Neural cell (in vitro differentiated cells): Measurements from ENCODE around the gene TNFAIP8. TPM values are rescaled to one million over a fixed set of nuclear protein-coding genes. Genes with fewer than 3 reads are reported as not detected.
"Not testable (repeated sequence)": the region's sequence is repeated elsewhere in the genome, so short reads cannot be mapped to it uniquely, and the experiment has no call there.

Experiments
- H2AFZ ChIP-seq: fragments of 200-600, 300-800 bp; sonication (generic), shearing (Covaris generic); 2 replicates; pipeline ENCODE4 v1.6.0; 2014; ENCODE audit warnings: low read depth, mild to moderate bottlenecking, antibody characterized with exemption, low read length, moderate library complexity
- H3F3A ChIP-seq: fragments of 200-600 bp; shearing (Covaris generic); 2 replicates; pipeline ENCODE4 v1.6.1; 2016; ENCODE audit warnings: mild to moderate bottlenecking, moderate library complexity, mixed read lengths, antibody characterized with exemption, low read length; ENCODE audit not compliant: insufficient read depth, poor library complexity, severe bottlenecking
- H3K27ac ChIP-seq: fragments of 200-600, 300-800 bp; sonication (generic), shearing (Covaris generic); 2 replicates; pipeline ENCODE4 v1.5.1; 2014; ENCODE audit warnings: mild to moderate bottlenecking, low read length, moderate library complexity
- H3K27me3 ChIP-seq: fragments of 300-800, 200-600 bp; sonication (generic), shearing (Covaris generic); 2 replicates; pipeline ENCODE4 v1.6.0; 2014; ENCODE audit warnings: mild to moderate bottlenecking, low read depth, low read length, moderate library complexity; ENCODE audit not compliant: insufficient read depth
- H3K36me3 ChIP-seq: fragments of 300-800, 200-600 bp; sonication (generic), shearing (Covaris generic); 2 replicates; pipeline ENCODE4 v1.5.1; 2014; ENCODE audit warnings: mild to moderate bottlenecking, antibody characterized with exemption, low read length, moderate library complexity; ENCODE audit not compliant: insufficient read depth
- H3K4me2 ChIP-seq: fragments of 300-800, 200-600 bp; sonication (generic), shearing (Covaris generic); 2 replicates; pipeline ENCODE4 v1.6.0; 2014; ENCODE audit warnings: mild to moderate bottlenecking, low read length
- H3K4me3 ChIP-seq: fragments of 300-800, 200-600 bp; sonication (generic), shearing (Covaris generic); 2 replicates; pipeline ENCODE4 v1.5.1; 2014; ENCODE audit warnings: mild to moderate bottlenecking, low read length, moderate library complexity
- H3K79me2 ChIP-seq: fragments of 200-600 bp; shearing (Covaris generic); replicated peaks from 2 replicates; pipeline ENCODE4 v1.6.0; 2014; ENCODE audit warnings: mild to moderate bottlenecking, low read length, moderate library complexity; ENCODE audit not compliant: insufficient read depth
- H3K9ac ChIP-seq: fragments of 300-800, 200-600 bp; sonication (generic), shearing (Covaris generic); 2 replicates; pipeline ENCODE4 v1.6.1; 2016; ENCODE audit warnings: mild to moderate bottlenecking, low read length, mixed read lengths
- H3K9me2 ChIP-seq: fragments of 200-600 bp; shearing (Covaris generic); 2 replicates; pipeline ENCODE4 v1.6.1; 2016; ENCODE audit warnings: mild to moderate bottlenecking, low read length, mixed read lengths; ENCODE audit not compliant: insufficient read depth
- H3K9me3 ChIP-seq: fragments of 200-600, 300-800 bp; sonication (generic), shearing (Covaris generic); 2 replicates; pipeline ENCODE4 v1.6.1; 2016; ENCODE audit warnings: mild to moderate bottlenecking, mixed run types, low read length, moderate library complexity, mixed read lengths
- H4K20me1 ChIP-seq: fragments of 200-600 bp; shearing (Covaris generic); 2 replicates; pipeline ENCODE4 v1.6.1; 2016; ENCODE audit warnings: mild to moderate bottlenecking, mixed run types; ENCODE audit not compliant: insufficient read depth
- EP300 ChIP-seq: fragments of 450-650 bp; conservative IDR thresholded peaks from 2 replicates; pipeline ENCODE4 v1.6.1; 2014; ENCODE audit warnings: antibody characterized with exemption, mild to moderate bottlenecking, moderate library complexity; ENCODE audit not compliant: poor library complexity, severe bottlenecking
- EZH2 ChIP-seq: fragments of 200-600, 300-800 bp; shearing (Covaris generic), sonication (generic); IDR thresholded peaks from 2 replicates; pipeline ENCODE4 v1.6.1; 2014; ENCODE audit warnings: antibody characterized with exemption, low read length, borderline replicate concordance, mild to moderate bottlenecking; ENCODE audit not compliant: insufficient read depth, poor library complexity, severe bottlenecking
- MXI1 ChIP-seq: fragments of 450-650 bp; conservative IDR thresholded peaks from 2 replicates; pipeline ENCODE4 v1.6.1; 2014; ENCODE audit warnings: antibody characterized with exemption, mild to moderate bottlenecking; ENCODE audit not compliant: poor library complexity, severe bottlenecking
- POLR2AphosphoS5 ChIP-seq: IDR thresholded peaks from 2 replicates; pipeline ENCODE4 v1.6.1; 2012
- REST ChIP-seq: IDR thresholded peaks from 2 replicates; pipeline ENCODE4 v1.6.1; 2012; ENCODE audit warnings: borderline replicate concordance
- SMC3 ChIP-seq: fragments of 450-650 bp; conservative IDR thresholded peaks from 2 replicates; pipeline ENCODE4 v1.6.1; 2014; ENCODE audit warnings: antibody characterized with exemption, mild to moderate bottlenecking, moderate library complexity; ENCODE audit not compliant: poor library complexity
- polyA plus RNA-seq: library from polyadenylated mRNA; depleted of rRNA; stranded (reverse); fragments of >200 nt; gene quantifications from 2 replicates; pipeline ENCODE4 v1.2.3, GENCODE V29; 2014

The TNFAIP8 gene
- polyA plus RNA-seq, 1 donor from 2014 or later, result 0.26 TPM

GRCh38 chr5:119435436-119436132 lies 79.8 kb downstream of the TNFAIP8 start:
- H3K79me2 ChIP-seq, result no peaks in the 10 kb centered on the region
- no peak overlapping the region for H3K4me3 ChIP-seq
- H3K9me2 ChIP-seq, result no peaks in the 10 kb centered on the region
- no peak overlapping the region for H3K27ac ChIP-seq
- H3K4me2 ChIP-seq, result no peak overlapping the region
- H3K36me3 ChIP-seq, result no peaks in the 10 kb centered on the region
- no peak overlapping the region for H3K9ac ChIP-seq
- no peaks in the 10 kb centered on the region for H4K20me1 ChIP-seq
- TF ChIP-seq POLR2AphosphoS5 (no peak), REST (no peak), EZH2 (no peak), EP300 (no peak), SMC3 (no peak), MXI1 (no peak)
- H2AFZ ChIP-seq, result no peak overlapping the region
- H3F3A ChIP-seq, result no peaks in the 10 kb centered on the region
- no peaks in the 10 kb centered on the region for H3K27me3 ChIP-seq
- H3K9me3 ChIP-seq, result no peaks in the 10 kb centered on the region

- not testable (repeated sequence) for H3K27me3 ChIP-seq, H3K9me3 ChIP-seq, H3F3A ChIP-seq, H3K9ac ChIP-seq, H2AFZ ChIP-seq, H3K4me3 ChIP-seq, H3K9me2 ChIP-seq, H3K79me2 ChIP-seq, H3K27ac ChIP-seq, H4K20me1 ChIP-seq, H3K4me2 ChIP-seq, H3K36me3 ChIP-seq
These were observed 82.2 kb downstream of the TNFAIP8 start for GRCh38 chr5:119437785-119438586.

GRCh38 chr5:119438587-119438917 lies 82.7 kb downstream of the TNFAIP8 start:
- H4K20me1 ChIP-seq, H3F3A ChIP-seq, H3K9me2 ChIP-seq, H3K4me2 ChIP-seq, H3K27me3 ChIP-seq, H3K9me3 ChIP-seq, H3K79me2 ChIP-seq, H3K4me3 ChIP-seq, H3K36me3 ChIP-seq, H2AFZ ChIP-seq, H3K27ac ChIP-seq, H3K9ac ChIP-seq: not testable (repeated sequence)
